WTC11 (cell line): Measurements from ENCODE around the gene TBC1D14.

Experiments
- CTCF ChIP-seq: fragments of 200-600 bp; IDR thresholded peaks from 2 replicates; pipeline ENCODE4 v1.8.0; 2022; ENCODE audit warnings: antibody characterized with exemption
- RORB ChIP-seq: fragments of 250-450 bp; sonication (Bioruptor Pico); IDR thresholded peaks from 2 replicates; pipeline ENCODE4 v1.9.0; 2021; ENCODE audit warnings: mild to moderate bottlenecking
- TF ChIP-seq, protein P1 (sequence below): sonication (generic); formaldehyde crosslinking; IDR thresholded peaks from 2 replicates; pipeline ENCODE4 v1.8.0; 2022; ENCODE audit warnings: missing genetic modification reagents

GRCh38 chr4:6875431-6875831 lies 34.2 kb upstream of the TBC1D14 start:
- no peak for TF ChIP-seq RORB (CRISPR knock-in tag)
- TF ChIP-seq, protein P1, sequence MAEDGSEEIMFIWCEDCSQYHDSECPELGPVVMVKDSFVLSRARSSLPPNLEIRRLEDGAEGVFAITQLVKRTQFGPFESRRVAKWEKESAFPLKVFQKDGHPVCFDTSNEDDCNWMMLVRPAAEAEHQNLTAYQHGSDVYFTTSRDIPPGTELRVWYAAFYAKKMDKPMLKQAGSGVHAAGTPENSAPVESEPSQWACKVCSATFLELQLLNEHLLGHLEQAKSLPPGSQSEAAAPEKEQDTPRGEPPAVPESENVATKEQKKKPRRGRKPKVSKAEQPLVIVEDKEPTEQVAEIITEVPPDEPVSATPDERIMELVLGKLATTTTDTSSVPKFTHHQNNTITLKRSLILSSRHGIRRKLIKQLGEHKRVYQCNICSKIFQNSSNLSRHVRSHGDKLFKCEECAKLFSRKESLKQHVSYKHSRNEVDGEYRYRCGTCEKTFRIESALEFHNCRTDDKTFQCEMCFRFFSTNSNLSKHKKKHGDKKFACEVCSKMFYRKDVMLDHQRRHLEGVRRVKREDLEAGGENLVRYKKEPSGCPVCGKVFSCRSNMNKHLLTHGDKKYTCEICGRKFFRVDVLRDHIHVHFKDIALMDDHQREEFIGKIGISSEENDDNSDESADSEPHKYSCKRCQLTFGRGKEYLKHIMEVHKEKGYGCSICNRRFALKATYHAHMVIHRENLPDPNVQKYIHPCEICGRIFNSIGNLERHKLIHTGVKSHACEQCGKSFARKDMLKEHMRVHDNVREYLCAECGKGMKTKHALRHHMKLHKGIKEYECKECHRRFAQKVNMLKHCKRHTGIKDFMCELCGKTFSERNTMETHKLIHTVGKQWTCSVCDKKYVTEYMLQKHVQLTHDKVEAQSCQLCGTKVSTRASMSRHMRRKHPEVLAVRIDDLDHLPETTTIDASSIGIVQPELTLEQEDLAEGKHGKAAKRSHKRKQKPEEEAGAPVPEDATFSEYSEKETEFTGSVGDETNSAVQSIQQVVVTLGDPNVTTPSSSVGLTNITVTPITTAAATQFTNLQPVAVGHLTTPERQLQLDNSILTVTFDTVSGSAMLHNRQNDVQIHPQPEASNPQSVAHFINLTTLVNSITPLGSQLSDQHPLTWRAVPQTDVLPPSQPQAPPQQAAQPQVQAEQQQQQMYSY (CRISPR knock-in tag), result no peak
- no peak for TF ChIP-seq CTCF
